Psoas muscle (tissue), 8 donors: Measurements from ENCODE around the gene RIPOR3. TPM values are rescaled to one million over a fixed set of nuclear protein-coding genes. Genes with fewer than 3 reads are reported as not detected.

ENCODE experiments used
- ATAC-seq, 4 donors: fragments of 200-7000 bp; cut with Tn5 transposase; one replicate each; pipeline ENCODE4 v1.9.1; 2020; ENCODE audit warnings: moderate library complexity in 3 of 4, mild to moderate bottlenecking in 2 of 4
- DNase-seq, 2 donors: peaks; one replicate each; pipeline ENCODE4 v3.0.0-alpha.2; 2020
- H3K27ac ChIP-seq: fragments of 200-600 bp; one replicate; pipeline ENCODE4 v1.8.0; 2022
- H3K27me3 ChIP-seq, 3 donors: fragments of 200-600 bp in 1 of 3; one replicate each; pipeline versions ENCODE4 v1.6.1 to v1.8.0; 2013 to 2022; ENCODE audit warnings: low read length in 2 of 3, mild to moderate bottlenecking in 2 of 3, moderate library complexity in 1 of 3; ENCODE audit not compliant: insufficient read depth in 3 of 3
- H3K36me3 ChIP-seq, 2 donors: fragments of 200-600 bp in 1 of 2; one replicate each; pipeline versions ENCODE4 v1.6.1 to v1.8.0; 2013 to 2022; ENCODE audit warnings: low read depth in 1 of 2, mild to moderate bottlenecking in 1 of 2, moderate library complexity in 1 of 2; ENCODE audit not compliant: insufficient read depth in 1 of 2
- H3K4me1 ChIP-seq: fragments of 200-600 bp; one replicate; pipeline ENCODE4 v1.8.0; 2022
- H3K4me3 ChIP-seq: fragments of 200-600 bp; one replicate; pipeline ENCODE4 v1.8.0; 2022; ENCODE audit warnings: mild to moderate bottlenecking
- H3K9me3 ChIP-seq: fragments of 200-600 bp; one replicate; pipeline ENCODE4 v1.8.0; 2022
- WGBS, 3 donors: extraction: QIAGEN DNeasy Blood & Tissue Kit; methylation state at CpG; one replicate each; pipeline versions ENCODE4 v1.1.6 to v1.1.7; 2013; 5-methylcytosine and 5-hydroxymethylcytosine counted together
- intact Hi-C, 2 donors: fragments of 100-400 bp; cut with DNase I; formaldehyde crosslinking; loops; one replicate each; pipeline versions ENCODE4 v1.11.0 to v1.14.2; 2022
- polyA plus RNA-seq, 3 donors: library from polyadenylated mRNA; stranded (reverse); fragments of 200-250 nt; gene quantifications; one replicate each; pipeline ENCODE4 v1.2.3, GENCODE V29; 2013
- total RNA-seq, 4 donors: library from RNA; stranded (reverse); fragmentation: NEBNext Ultra II Directional in 2 of 4; extraction: Animal tissue kit (Norgen Biotek cat#: 25700) in 2 of 4; gene quantifications; one replicate each; pipeline versions ENCODE4 v1.2.1 to v1.2.4, GENCODE V29; 2021 to 2023
- TF ChIP-seq, protein P1 (sequence below): fragments of 200-600 bp; IDR thresholded peaks from one replicate; pipeline ENCODE4 v1.8.0; 2022; ENCODE audit warnings: antibody characterized with exemption
- donor health status: healthy with polysubstance abuse.
- donor health status: DM: no; HTN: no; CAD: no; lungs with moderate emphysema.
- donor health status: Bipolar disorder and iron deficiency.
- donor health status: healthy.
- donor health status: DM: yes; HTN: yes; CAD: no.
- donor health status: DM: no; HTN: no; CAD: no.
- donor health status: DM: no; HTN: no; CAD: no.
- donor health status: DM: yes; HTN: yes; CAD: no.

The RIPOR3 gene
- total and polyA plus RNA-seq, 7 donors: 3.1 to 5.7 (median 5.2) TPM

DNA sequence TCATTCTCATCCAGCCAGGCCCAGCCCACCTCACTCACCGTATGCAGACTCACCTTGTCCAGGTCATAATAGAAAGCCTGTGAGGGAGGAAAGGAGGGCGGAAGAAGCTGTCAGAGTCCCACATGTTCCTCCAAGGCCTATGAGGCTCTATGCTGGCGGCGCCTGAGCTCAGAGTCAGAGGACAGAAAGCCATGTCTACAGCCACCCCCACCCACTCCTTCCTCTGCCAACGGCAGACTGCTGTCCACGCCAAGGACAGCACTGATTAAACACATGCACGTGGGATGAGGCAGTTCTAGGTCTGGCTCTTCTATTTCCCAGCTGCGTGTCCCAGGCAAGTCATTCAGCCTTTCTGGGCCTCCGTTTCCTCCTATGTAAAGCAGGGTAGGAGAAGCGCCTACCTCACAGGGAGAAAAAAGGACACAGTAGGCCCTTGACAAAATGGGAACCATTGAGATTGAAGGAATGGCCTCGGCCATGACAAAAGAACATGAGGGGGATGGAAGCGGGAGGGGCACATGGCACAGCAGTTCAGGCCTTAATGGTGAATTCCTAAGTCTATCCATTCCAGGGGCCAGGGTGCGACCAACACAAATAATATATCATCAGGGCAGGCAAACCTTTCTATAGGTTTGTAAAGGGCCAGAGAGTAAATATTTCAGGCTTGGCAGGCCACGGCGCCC lies 80.1 kb downstream of the RIPOR3 start:
- TF ChIP-seq, protein P1, sequence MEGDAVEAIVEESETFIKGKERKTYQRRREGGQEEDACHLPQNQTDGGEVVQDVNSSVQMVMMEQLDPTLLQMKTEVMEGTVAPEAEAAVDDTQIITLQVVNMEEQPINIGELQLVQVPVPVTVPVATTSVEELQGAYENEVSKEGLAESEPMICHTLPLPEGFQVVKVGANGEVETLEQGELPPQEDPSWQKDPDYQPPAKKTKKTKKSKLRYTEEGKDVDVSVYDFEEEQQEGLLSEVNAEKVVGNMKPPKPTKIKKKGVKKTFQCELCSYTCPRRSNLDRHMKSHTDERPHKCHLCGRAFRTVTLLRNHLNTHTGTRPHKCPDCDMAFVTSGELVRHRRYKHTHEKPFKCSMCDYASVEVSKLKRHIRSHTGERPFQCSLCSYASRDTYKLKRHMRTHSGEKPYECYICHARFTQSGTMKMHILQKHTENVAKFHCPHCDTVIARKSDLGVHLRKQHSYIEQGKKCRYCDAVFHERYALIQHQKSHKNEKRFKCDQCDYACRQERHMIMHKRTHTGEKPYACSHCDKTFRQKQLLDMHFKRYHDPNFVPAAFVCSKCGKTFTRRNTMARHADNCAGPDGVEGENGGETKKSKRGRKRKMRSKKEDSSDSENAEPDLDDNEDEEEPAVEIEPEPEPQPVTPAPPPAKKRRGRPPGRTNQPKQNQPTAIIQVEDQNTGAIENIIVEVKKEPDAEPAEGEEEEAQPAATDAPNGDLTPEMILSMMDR: no peak
- intact Hi-C loops: no loop called here
- Histone ChIP-seq H3K9me3 (no peaks in the 10 kb centered on the region), H3K4me3 (no peak overlapping the region), H3K36me3 (no peaks in the 10 kb centered on the region), H3K27me3 (no peaks in the 10 kb centered on the region), H3K4me1 (no peaks in the 10 kb centered on the region), H3K27ac (no peak overlapping the region)
- WGBS, 3 donors: 70 to 77% (median 74%) methylated on average over 15 of the region's 15 CpGs
- DNase-seq: no peak
- peak in 1 of 4 donors; percentile 9 for ATAC-seq

DNA sequence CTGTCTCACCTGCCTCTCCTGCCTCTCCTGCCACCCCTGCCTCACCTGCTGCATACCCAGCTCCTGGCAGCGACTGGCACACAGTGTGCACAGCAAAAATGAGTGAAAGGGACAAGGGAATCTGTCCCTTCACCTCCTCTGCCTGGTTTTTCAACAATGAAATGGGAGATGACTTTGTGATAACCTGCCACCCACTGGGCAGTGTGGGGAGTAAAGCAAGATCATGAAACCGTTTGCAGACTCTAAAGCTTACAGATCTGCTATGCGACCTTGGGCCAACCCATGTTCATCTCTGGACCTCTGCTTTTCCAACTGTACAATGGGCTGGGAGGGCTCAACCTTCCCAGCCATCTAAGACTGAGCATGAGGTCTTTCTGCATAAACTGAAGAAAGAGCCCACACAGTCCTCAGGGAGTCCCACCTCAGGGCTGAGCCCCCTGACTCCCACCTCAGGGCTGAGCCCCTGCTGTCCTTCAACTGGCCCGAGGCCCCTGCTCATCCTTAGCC lies 81.1 kb downstream of the RIPOR3 start:
- 77 to 83% (median 78%) methylated on average over 4 of the region's 4 CpGs for WGBS, 3 donors
- intact Hi-C loops: no loop called here
- H3K27ac ChIP-seq: no peak overlapping the region

DNA sequence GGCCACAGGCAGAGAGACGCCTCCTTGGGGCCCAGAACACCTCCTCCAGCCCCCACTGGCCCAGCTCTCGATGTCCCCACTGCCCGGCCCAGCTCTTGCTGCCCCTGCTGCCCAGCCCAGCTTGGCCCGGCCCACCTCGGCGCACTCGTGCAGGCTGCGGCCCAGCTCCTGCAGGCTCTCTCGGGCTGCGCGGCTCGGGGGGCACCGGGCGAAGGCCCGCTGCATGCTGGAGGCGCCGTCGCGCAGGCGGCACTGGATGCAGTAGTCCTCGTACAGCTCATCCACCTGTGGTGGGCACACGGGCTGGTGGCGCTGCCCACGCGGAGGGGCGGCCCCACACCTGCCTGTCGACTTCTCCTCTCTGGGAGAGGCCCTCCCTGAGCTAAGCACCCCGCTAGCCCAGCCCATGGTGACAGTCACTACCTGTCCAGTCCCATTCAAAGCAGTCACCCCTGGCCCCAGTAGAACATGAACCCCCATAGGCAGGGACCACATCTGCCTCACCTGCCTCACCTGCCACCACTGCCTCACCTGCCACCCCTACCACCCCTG lies 81.8 kb downstream of the RIPOR3 start:
- no peaks in the 10 kb centered on the region for H3K4me1 ChIP-seq
- WGBS, 3 donors: 93 to 95% (median 95%) methylated on average over 28 of the region's 28 CpGs
- H3K4me3 ChIP-seq: no peak overlapping the region
- no peak overlapping the region for H3K27ac ChIP-seq
- H3K9me3 ChIP-seq: no peaks in the 10 kb centered on the region
- ATAC-seq (no peak), DNase-seq (no peak)
- no peaks in the 10 kb centered on the region for H3K36me3 ChIP-seq
- H3K27me3 ChIP-seq: no peaks in the 10 kb centered on the region
- intact Hi-C loops: no loop called here
- TF ChIP-seq, protein P1: no peak

More for the DNA sequence above, 81.1 kb downstream of the RIPOR3 start:
- Histone ChIP-seq H3K9me3 (no peaks in the 10 kb centered on the region), H3K4me1 (no peaks in the 10 kb centered on the region), H3K4me3 (no peak overlapping the region), H3K36me3 (no peaks in the 10 kb centered on the region), H3K27me3 (no peaks in the 10 kb centered on the region)
- DNase-seq (no peak), ATAC-seq (no peak)
- TF ChIP-seq, protein P1: no peak

DNA sequence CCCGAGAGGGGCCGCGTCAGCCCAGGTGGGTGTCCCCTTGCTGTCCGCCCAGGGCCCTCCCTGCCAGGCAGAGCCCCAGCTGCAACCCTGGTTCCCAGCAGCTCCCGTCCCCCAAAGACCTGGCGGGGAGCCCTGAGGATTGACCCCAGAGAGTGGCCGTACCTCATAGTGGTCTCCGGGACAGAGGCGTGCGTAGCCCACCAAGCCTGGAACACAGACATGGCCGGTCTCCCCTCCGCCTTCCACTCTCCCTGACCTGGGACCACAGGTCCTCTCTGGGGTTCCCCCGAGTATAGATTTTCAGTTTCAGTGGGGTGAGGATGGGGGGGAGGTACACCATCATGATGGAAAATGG lies 82.6 kb downstream of the RIPOR3 start:
- DNase-seq: peak in 1 of 2 donors; percentile 55
- TF ChIP-seq, protein P1: no peak

More for the DNA sequence above, 82.6 kb downstream of the RIPOR3 start:
- ATAC-seq: no peak
- no peak overlapping the region for H3K27ac ChIP-seq
- H3K27me3 ChIP-seq: no peaks in the 10 kb centered on the region
- no peaks in the 10 kb centered on the region for H3K36me3 ChIP-seq
- no peak overlapping the region for H3K4me3 ChIP-seq
- 93 to 97% (median 95%) methylated on average over 13 of the region's 13 CpGs for WGBS, 3 donors
- H3K4me1 ChIP-seq: no peaks in the 10 kb centered on the region
- intact Hi-C loops: no loop called here
- no peaks in the 10 kb centered on the region for H3K9me3 ChIP-seq
